BLaER1 treated with 17β-estradiol and CSF1 and Interleukin-3, amounts not matched to agents 10 nM and 100 nM (cell line): ENCODE results near the gene HBQ1.
"Not testable (repeated sequence)": the region's sequence is repeated elsewhere in the genome, so short reads cannot be mapped to it uniquely, and the experiment has no call there.

Experiments
- H3K27ac ChIP-seq, 11 experiments: shearing (Covaris generic); formaldehyde crosslinking; 2 replicates each; pipeline ENCODE4 v1.8.1; 2022
- H3K27me3 ChIP-seq, 11 experiments: shearing (Covaris generic); formaldehyde crosslinking; 2 replicates each; pipeline ENCODE4 v1.8.1; 2022
- H3K36me3 ChIP-seq, 11 experiments: shearing (Covaris generic); formaldehyde crosslinking; 2 replicates each; pipeline ENCODE4 v1.8.1; 2022
- H3K4me1 ChIP-seq, 10 experiments: shearing (Covaris generic); formaldehyde crosslinking; 2 replicates each; pipeline ENCODE4 v1.8.1; 2022
- H3K4me2 ChIP-seq, 11 experiments: shearing (Covaris generic); formaldehyde crosslinking; 2 replicates each; pipeline ENCODE4 v1.8.1; 2022
- H3K4me3 ChIP-seq, 10 experiments: shearing (Covaris generic); formaldehyde crosslinking; 2 replicates each; pipeline ENCODE4 v1.8.1; 2022
- H3K9ac ChIP-seq, 11 experiments: shearing (Covaris generic); formaldehyde crosslinking; 2 replicates each; pipeline ENCODE4 v1.8.1; 2022
- H3K9me3 ChIP-seq, 11 experiments: shearing (Covaris generic); formaldehyde crosslinking; replicated peaks in 1 of 11; 2 replicates each; pipeline ENCODE4 v1.8.1; 2022
- H4K20me1 ChIP-seq, 11 experiments: shearing (Covaris generic); formaldehyde crosslinking; 2 replicates each; pipeline ENCODE4 v1.8.1; 2022
- Cebpa-rat ChIP-seq, 11 experiments: shearing (Covaris generic); IDR thresholded peaks; 2 replicates each; pipeline ENCODE4 v1.8.1; 2022

Gene HBQ1

DNA sequence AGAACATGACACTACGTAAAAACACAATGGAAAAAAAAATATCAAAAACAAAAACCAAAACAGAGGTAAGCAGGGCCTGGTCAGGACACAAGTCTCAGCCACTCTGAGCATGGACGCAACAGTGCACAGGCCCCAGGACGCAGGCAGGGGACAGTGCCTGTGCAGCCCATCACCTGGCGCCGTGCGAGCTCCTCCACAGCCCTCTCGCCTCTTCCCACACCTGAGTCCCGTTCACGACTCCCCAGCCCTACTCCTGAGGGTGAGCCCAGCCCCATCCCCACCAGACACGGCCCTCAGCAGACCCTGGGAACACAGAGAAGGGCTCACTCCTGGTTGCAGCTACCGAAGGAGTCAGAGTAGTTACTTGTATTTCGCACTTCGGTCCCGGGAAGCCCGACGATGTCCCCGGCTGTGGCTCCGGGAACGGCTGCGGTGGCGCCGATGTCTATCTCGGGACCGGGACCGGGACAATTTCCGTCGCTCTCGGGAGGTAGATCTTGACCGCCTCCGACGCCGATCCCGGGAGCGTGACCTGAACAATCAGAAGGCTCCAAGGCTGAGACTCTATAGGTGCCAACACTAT, 9.4 kb downstream of the HBQ1 start:
- Histone ChIP-seq H4K20me1 (peaks cover 5 to 91% (median 88%) of the 10 kb centered on the region in 11 experiments; a peak in 21 of 22 replicates), H3K4me3 (no peak overlapping the region), H3K36me3 (peaks cover 87 to 88% (median 88%) of the 10 kb centered on the region in 11 experiments), H3K27me3 (no peaks in the 10 kb centered on the region), H3K9ac (no peak overlapping the region), H3K4me2 (no peak overlapping the region), H3K27ac (no peak overlapping the region), H3K9me3 (no peaks in the 10 kb centered on the region), H3K4me1 (no peaks in the 10 kb centered on the region)
- no peak for TF ChIP-seq Cebpa-rat (IDR thresholded peaks at IDR 0.05)

DNA sequence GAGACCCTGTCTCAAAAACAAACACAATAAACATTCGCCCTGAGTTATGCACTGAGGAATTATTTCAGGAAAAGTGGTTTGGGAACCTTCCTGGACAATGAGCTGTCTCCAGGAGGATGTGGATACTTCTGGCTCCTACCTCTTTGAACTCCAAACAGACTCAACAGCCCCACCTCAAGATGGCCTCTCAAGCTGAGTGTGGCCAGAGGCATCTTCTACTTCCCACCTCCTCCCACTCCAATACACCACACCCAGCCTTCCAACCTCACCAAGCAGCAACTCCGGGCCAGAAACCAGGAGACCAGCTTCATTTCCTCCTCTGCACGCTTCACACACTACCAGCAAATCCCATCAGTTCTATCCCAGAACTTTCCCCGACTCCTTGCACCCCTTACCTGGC, 11.6 kb downstream of the HBQ1 start:
- Histone ChIP-seq H3K9ac (no peak overlapping the region), H4K20me1 (peaks cover 5 to 99% (median 98%) of the 10 kb centered on the region in 11 experiments; a peak in 21 of 22 replicates), H3K36me3 (peaks cover 98 to 99% (median 98%) of the 10 kb centered on the region in 11 experiments), H3K4me2 (no peak overlapping the region), H3K27me3 (no peaks in the 10 kb centered on the region), H3K27ac (no peak overlapping the region), H3K4me3 (no peak overlapping the region), H3K9me3 (no peaks in the 10 kb centered on the region), H3K4me1 (no peaks in the 10 kb centered on the region)
- no peak for TF ChIP-seq Cebpa-rat (IDR thresholded peaks at IDR 0.05)

DNA sequence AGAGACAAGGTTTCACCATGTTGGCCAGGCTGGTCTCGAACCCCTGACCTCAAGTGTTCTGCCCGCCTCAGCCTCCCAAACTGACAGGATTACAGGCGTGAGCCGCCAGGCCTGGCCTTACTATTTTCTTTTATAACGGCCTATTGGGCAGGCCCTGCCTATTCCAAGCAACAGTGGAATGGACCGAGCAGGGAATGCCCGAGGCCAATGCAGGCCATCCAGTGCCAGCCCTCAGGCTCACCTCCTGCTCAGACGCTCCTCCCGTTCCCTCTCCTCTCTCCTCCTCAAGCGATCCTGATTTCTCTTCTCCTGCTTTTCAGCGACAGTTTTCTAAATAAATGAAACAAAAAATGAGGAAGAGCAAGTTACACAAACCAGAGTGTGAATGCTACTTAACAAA, 12.4 kb downstream of the HBQ1 start:
- Histone ChIP-seq H3K4me3 (no peak overlapping the region), H3K27ac (no peak overlapping the region), H3K9me3 (no peaks in the 10 kb centered on the region), H3K9ac (no peak overlapping the region), H4K20me1 (peaks cover 5 to 100% (median 99%) of the 10 kb centered on the region in 11 experiments; a peak in 21 of 22 replicates), H3K4me1 (no peaks in the 10 kb centered on the region), H3K36me3 (peaks cover 100% of the 10 kb centered on the region in 11 experiments), H3K27me3 (no peaks in the 10 kb centered on the region), H3K4me2 (no peak overlapping the region)
- no peak for TF ChIP-seq Cebpa-rat (IDR thresholded peaks at IDR 0.05)

DNA sequence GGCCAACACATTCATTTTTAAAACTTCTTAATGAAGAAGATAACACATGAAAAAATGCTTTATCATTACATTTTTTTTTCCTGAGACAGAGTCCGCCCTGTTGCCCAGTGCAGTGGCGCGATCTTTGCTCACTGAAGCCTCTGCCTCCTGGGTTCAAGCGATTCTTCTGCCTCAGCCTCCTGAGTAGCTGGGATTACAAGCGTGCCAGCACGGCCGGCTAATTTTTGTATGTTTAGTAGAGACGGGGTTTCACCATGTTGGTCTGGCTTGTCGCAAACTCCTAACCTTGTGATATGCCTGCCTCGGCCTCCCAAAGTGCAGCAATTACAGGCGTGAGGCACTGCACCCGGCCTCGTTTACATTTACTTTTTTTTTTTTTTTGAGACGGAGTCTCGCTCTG, 13.2 kb downstream of the HBQ1 start:
- no peaks in the 10 kb centered on the region for H3K9me3 ChIP-seq
- H3K4me1 ChIP-seq, result no peaks in the 10 kb centered on the region
- H4K20me1 ChIP-seq, result peaks cover 5 to 100% (median 99%) of the 10 kb centered on the region in 11 experiments; a peak in 21 of 22 replicates
- no peak for TF ChIP-seq Cebpa-rat (IDR thresholded peaks at IDR 0.05)
- H3K27me3 ChIP-seq, result no peaks in the 10 kb centered on the region
- no peak overlapping the region for H3K27ac ChIP-seq
- no peak overlapping the region for H3K4me3 ChIP-seq
- no peak overlapping the region for H3K9ac ChIP-seq
- H3K36me3 ChIP-seq, result peaks cover 100% of the 10 kb centered on the region in 11 experiments
- H3K4me2 ChIP-seq, result no peak overlapping the region

GRCh38 chr16:194516-194915, 14.3 kb downstream of the HBQ1 start:
- peak overlapping the region in 1 of 11 experiments; percentile 6; a peak in 2 of 22 replicates for H3K9ac ChIP-seq
- no peaks in the 10 kb centered on the region for H3K9me3 ChIP-seq
- H3K27ac ChIP-seq, result no peak overlapping the region
- H3K27me3 ChIP-seq, result no peaks in the 10 kb centered on the region
- peaks cover 100% of the 10 kb centered on the region in 11 experiments for H3K36me3 ChIP-seq
- no peak overlapping the region for H3K4me2 ChIP-seq
- TF ChIP-seq Cebpa-rat (IDR thresholded peaks at IDR 0.05), result no peak
- H3K4me1 ChIP-seq, result no peaks in the 10 kb centered on the region
- H4K20me1 ChIP-seq, result peaks cover 5 to 100% (median 99%) of the 10 kb centered on the region in 11 experiments; a peak in 21 of 22 replicates
- H3K4me3 ChIP-seq, result no peak overlapping the region

DNA sequence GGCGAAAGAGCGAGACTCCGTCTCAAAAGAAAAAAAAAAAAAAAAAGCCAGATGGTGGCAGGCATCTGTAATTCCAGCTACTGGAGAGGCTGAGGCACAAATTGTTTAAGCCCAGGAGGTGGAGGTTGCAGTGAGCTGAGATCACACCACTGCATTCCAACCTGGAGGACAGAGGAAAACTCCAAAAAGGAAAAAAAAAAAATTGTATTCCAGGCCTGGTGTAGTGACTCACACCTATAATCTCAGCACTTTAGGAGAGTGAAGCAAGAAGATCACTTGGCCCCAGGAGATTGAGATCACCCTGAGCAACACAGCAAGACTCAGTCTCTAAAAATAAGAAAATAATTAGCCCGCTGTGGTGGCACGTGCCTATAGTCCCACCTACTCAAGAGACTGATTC, 20.1 kb downstream of the HBQ1 start:
- H3K4me3 ChIP-seq, result no peak overlapping the region
- no peaks in the 10 kb centered on the region for H3K27me3 ChIP-seq
- H3K4me2 ChIP-seq, result no peak overlapping the region
- H3K9me3 ChIP-seq, result no peaks in the 10 kb centered on the region
- H3K27ac ChIP-seq, result no peak overlapping the region
- peaks cover 0 to 98% (median 93%) of the 10 kb centered on the region in 11 experiments; a peak in 21 of 22 replicates for H4K20me1 ChIP-seq
- H3K36me3 ChIP-seq, result peaks cover 94 to 99% (median 98%) of the 10 kb centered on the region in 11 experiments
- no peaks in the 10 kb centered on the region for H3K4me1 ChIP-seq
- no peak for TF ChIP-seq Cebpa-rat (IDR thresholded peaks at IDR 0.05)
- H3K9ac ChIP-seq, result no peak overlapping the region

- Histone ChIP-seq H3K4me2 (no peak overlapping the region), H3K27me3 (no peaks in the 10 kb centered on the region), H4K20me1 (peaks cover 9 to 98% (median 93%) of the 10 kb centered on the region in 11 experiments; a peak in 21 of 22 replicates), H3K9me3 (no peaks in the 10 kb centered on the region), H3K4me3 (no peak overlapping the region), H3K9ac (no peak overlapping the region), H3K27ac (no peak overlapping the region), H3K36me3 (peaks cover 94 to 99% (median 98%) of the 10 kb centered on the region in 11 experiments), H3K4me1 (no peaks in the 10 kb centered on the region)
- no peak for TF ChIP-seq Cebpa-rat (IDR thresholded peaks at IDR 0.05)
These were observed 23.0 kb downstream of the HBQ1 start for GRCh38 chr16:203246-203645.

GRCh38 chr16:204046-204445, 23.8 kb downstream of the HBQ1 start:
- not testable (repeated sequence) for H3K27ac ChIP-seq, H3K27me3 ChIP-seq, H3K9me3 ChIP-seq, H3K4me2 ChIP-seq, H3K9ac ChIP-seq, H3K4me3 ChIP-seq, H3K4me1 ChIP-seq
- Histone ChIP-seq H4K20me1 (peaks cover 17 to 98% (median 93%) of the 10 kb centered on the region in 11 experiments; a peak in 21 of 22 replicates), H3K36me3 (peaks cover 94 to 99% (median 98%) of the 10 kb centered on the region in 11 experiments)

- not testable (repeated sequence) for H3K27ac ChIP-seq, H3K4me3 ChIP-seq, H3K4me2 ChIP-seq, H3K27me3 ChIP-seq, H3K9me3 ChIP-seq, H3K9ac ChIP-seq
- Histone ChIP-seq H4K20me1 (peaks cover 67 to 100% (median 100%) of the 10 kb centered on the region in 11 experiments; a peak in 21 of 22 replicates), H3K36me3 (peaks cover 100% of the 10 kb centered on the region in 11 experiments), H3K4me1 (peaks cover 0 to 11% (median 9%) of the 10 kb centered on the region in 10 experiments; a peak in 9 of 20 replicates)
These were observed 29.1 kb downstream of the HBQ1 start for GRCh38 chr16:209359-209758.

DNA sequence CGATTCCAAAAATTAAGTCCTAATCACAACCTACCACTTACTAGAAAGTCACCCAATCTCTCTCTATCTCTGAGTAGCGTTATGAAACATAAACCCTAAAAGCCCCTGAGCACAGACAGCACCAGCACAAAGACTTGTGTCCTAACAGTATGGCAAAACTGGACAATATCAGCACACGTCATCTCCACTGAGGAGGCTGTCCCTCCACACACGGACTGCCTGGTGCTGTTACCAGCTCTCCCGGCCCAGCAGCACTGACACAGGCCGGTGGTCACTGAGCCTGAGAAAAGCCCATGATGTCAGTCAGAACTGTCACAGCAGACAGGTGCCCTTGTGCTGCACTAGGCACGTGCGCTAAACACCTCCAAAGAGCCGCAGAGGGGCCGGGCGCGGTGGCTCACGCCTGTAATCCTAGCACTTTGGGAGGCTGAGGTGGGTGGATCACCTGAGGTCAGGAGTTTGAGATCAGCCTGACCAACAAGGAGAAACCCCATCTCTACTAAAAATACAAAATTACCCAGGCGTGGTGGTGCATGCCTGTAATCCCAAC, 31.4 kb downstream of the HBQ1 start:
- H3K4me1 ChIP-seq, result peaks cover 0 to 11% (median 9%) of the 10 kb centered on the region in 10 experiments; a peak in 9 of 20 replicates
- H3K4me2 ChIP-seq, H3K27ac ChIP-seq, H3K4me3 ChIP-seq, H3K9ac ChIP-seq, H3K9me3 ChIP-seq, H3K27me3 ChIP-seq: not testable (repeated sequence)
- peaks cover 100% of the 10 kb centered on the region in 11 experiments for H3K36me3 ChIP-seq
- peaks cover 82 to 100% (median 100%) of the 10 kb centered on the region in 11 experiments; a peak in 21 of 22 replicates for H4K20me1 ChIP-seq
